Bronchial epithelial cell (primary cell): ENCODE data around the gene FARP1. TPM values are rescaled to one million over a fixed set of nuclear protein-coding genes. Genes with fewer than 3 reads are reported as not detected.

Experiments
- DNase-seq: peaks from one replicate; pipeline ENCODE4 v3.0.0-alpha.2; 2010; ENCODE audit warnings: low read depth
- FAIRE-seq: peaks from 2 replicates; lab custom pipeline; 2011; peaks lifted over from hg19 to GRCh38; lab: Jason Lieb, UNC
- H3K27me3 ChIP-seq: 2 replicates; pipeline ENCODE4 v1.5.1; 2011; ENCODE audit warnings: low read length; ENCODE audit not compliant: control insufficient read depth, insufficient read depth
- H3K36me3 ChIP-seq: 2 replicates; pipeline ENCODE4 v1.5.1; 2011; ENCODE audit warnings: low read length; ENCODE audit not compliant: control insufficient read depth, insufficient read depth
- H3K4me3 ChIP-seq: 2 replicates; pipeline ENCODE4 v1.5.1; 2011; ENCODE audit warnings: mild to moderate bottlenecking, low read depth, low read length, control low read depth
- CTCF ChIP-seq: IDR thresholded peaks from 2 replicates; pipeline ENCODE4 v1.5.1; 2011; ENCODE audit warnings: mild to moderate bottlenecking, moderate library complexity, low read length, control low read depth, inconsistent platforms; ENCODE audit not compliant: insufficient read depth, severe bottlenecking
- total RNA-seq: library from RNA; depleted of rRNA; stranded (reverse); fragments of >200 nt; gene quantifications from 2 replicates; pipeline ENCODE4 v1.2.1, GENCODE V29; 2014

Gene FARP1
- total RNA-seq, 1 donor from 2014 or later: 11.1 TPM

- FAIRE-seq (no peak), DNase-seq (no peak)
- Histone ChIP-seq H3K27me3 (no peaks in the 10 kb centered on the region), H3K36me3 (peaks cover 32% of the 10 kb centered on the region), H3K4me3 (no peak overlapping the region)
- TF ChIP-seq CTCF: no peak
Observed at GRCh38 chr13:98500963-98501421, 358.1 kb downstream of the FARP1 start.

- H3K36me3 ChIP-seq: peaks cover 25% of the 10 kb centered on the region
- no peaks in the 10 kb centered on the region for H3K27me3 ChIP-seq
- no peak overlapping the region for H3K4me3 ChIP-seq
- no peak for FAIRE-seq
- no peak for DNase-seq
- TF ChIP-seq CTCF: no peak
Observed at GRCh38 chr13:98503175-98504028, 360.5 kb downstream of the FARP1 start.

- Histone ChIP-seq H3K36me3 (peaks cover 22% of the 10 kb centered on the region), H3K27me3 (no peaks in the 10 kb centered on the region), H3K4me3 (no peak overlapping the region)
- TF ChIP-seq CTCF: no peak
- FAIRE-seq: no peak
- DNase-seq: no peak
Observed at GRCh38 chr13:98504029-98504351, 361.1 kb downstream of the FARP1 start.

- TF ChIP-seq CTCF: no peak
- no peaks in the 10 kb centered on the region for H3K27me3 ChIP-seq
- FAIRE-seq (no peak), DNase-seq (no peak)
- H3K36me3 ChIP-seq: peaks cover 21% of the 10 kb centered on the region
- H3K4me3 ChIP-seq: no peak overlapping the region
Observed at GRCh38 chr13:98504371-98504963, 361.6 kb downstream of the FARP1 start.

Other genes with a start within 250 kb of the FARP1 start
- 96.3 and 112 TPM in 2 replicates for gene IPO5, start 189.4 kb upstream of the FARP1 start, total RNA-seq
- gene RNF113B, start 34.2 kb downstream of the FARP1 start, total RNA-seq: not detected in 2 replicates